Heart left ventricle (tissue), 16 donors: ENCODE data around the gene TSC2. TPM values are rescaled to one million over a fixed set of nuclear protein-coding genes. Genes with fewer than 3 reads are reported as not detected.

Experiments used
- ATAC-seq, 4 donors: fragments of 200-7000 bp; cut with Tn5 transposase; one replicate each; pipeline ENCODE4 v1.9.1; 2020 to 2022; ENCODE audit warnings: moderate library complexity in 4 of 4, mild to moderate bottlenecking in 3 of 4, moderate number of reproducible peaks in 1 of 4
- DNase-seq, 5 donors: peaks; one replicate each; pipeline ENCODE4 v3.0.0-alpha.2; 2020
- H3K27ac ChIP-seq, 12 donors: fragments of 200-600 bp; sonication (generic) in 4 of 12; one replicate each; pipeline versions ENCODE4 v1.5.0 to v1.8.0; 2016 to 2022; ENCODE audit warnings: mild to moderate bottlenecking in 2 of 12
- H3K27me3 ChIP-seq, 9 donors: fragments of 200-600 bp; sonication (generic) in 2 of 9; one replicate each; pipeline versions ENCODE4 v1.5.1 to v1.8.0; 2016 to 2022; ENCODE audit warnings: mild to moderate bottlenecking in 3 of 9
- H3K36me3 ChIP-seq, 9 donors: fragments of 200-600 bp; sonication (generic) in 2 of 9; one replicate each; pipeline versions ENCODE4 v1.5.0 to v1.8.0; 2018 to 2022; ENCODE audit warnings: mild to moderate bottlenecking in 2 of 9
- H3K4me1 ChIP-seq, 12 donors: fragments of 200-600 bp; sonication (generic) in 4 of 12; one replicate each; pipeline versions ENCODE4 v1.5.0 to v1.8.0; 2016 to 2022; ENCODE audit warnings: mild to moderate bottlenecking in 3 of 12
- H3K4me3 ChIP-seq, 12 donors: fragments of 200-600 bp; sonication (generic) in 4 of 12; one replicate each; pipeline versions ENCODE4 v1.5.0 to v1.8.0; 2017 to 2022; ENCODE audit warnings: mild to moderate bottlenecking in 9 of 12, moderate library complexity in 4 of 12
- H3K9me3 ChIP-seq, 12 donors: fragments of 200-600 bp; sonication (generic) in 4 of 12; one replicate each; pipeline versions ENCODE4 v1.5.0 to v1.8.0; 2016 to 2022; ENCODE audit warnings: mild to moderate bottlenecking in 1 of 12
- POLR2A ChIP-seq, 2 donors: fragments of 450-650 bp; IDR thresholded peaks; one replicate each; pipeline ENCODE4 v1.6.1; 2017; ENCODE audit warnings: antibody characterized with exemption in 2 of 2, mild to moderate bottlenecking in 2 of 2, moderate library complexity in 2 of 2
- WGBS, 4 donors: extraction: QIAGEN DNeasy Blood & Tissue Kit in 2 of 4; methylation state at CpG; one replicate each; pipeline versions ENCODE4 v1.1.5 to v1.1.7; 2013 to 2018; 5-methylcytosine and 5-hydroxymethylcytosine counted together
- intact Hi-C, 10 donors: fragments of 100-400 bp; cut with DNase I; formaldehyde crosslinking; loops; one replicate each; pipeline versions ENCODE4 v1.11.1 to v1.14.2; 2022
- polyA plus RNA-seq, 2 donors: library from polyadenylated mRNA; stranded (reverse); fragments of 200-250 nt; gene quantifications; one replicate each; pipeline ENCODE4 v1.2.3, GENCODE V29; 2013
- total RNA-seq, 9 donors: library from RNA; depleted of rRNA in 2 of 9; stranded (reverse); fragments of >200 nt in 2 of 9; fragmentation: NEBNext Ultra II Directional in 3 of 9; extraction: Animal tissue kit (Norgen Biotek cat#: 25700) in 3 of 9; gene quantifications; one replicate each; pipeline versions ENCODE4 v1.1.0 to v1.2.4, GENCODE V29; 2016 to 2023
- TF ChIP-seq, protein P1 (sequence below), 12 donors: fragments of 200-600 bp; sonication (generic) in 4 of 12; IDR thresholded peaks; one replicate each; pipeline versions ENCODE4 v1.5.0 to v1.8.0; 2018 to 2022; ENCODE audit warnings: antibody characterized with exemption in 12 of 12, mild to moderate bottlenecking in 5 of 12
- donor health status: ischemic (EF 13 %, LVEDD 7.1; RV severe dilation, severe dysfunction).
- donor health status: healthy with polysubstance abuse.
- donor health status: DM: no; HTN: yes; CAD: no.
- donor health status: DM: no; HTN: no; CAD: no.
- donor health status: ischemic (EF 25% LVEDD 6.9; RV normal size, moderate dysfunction).
- donor health status: ischemic (EF 25% LVEDD 5.7; RV mildly dilated, moderate dysfunction).
- donor health status: healthy.
- donor health status: DM: yes; HTN: yes; CAD: no.
- donor health status: ischemic (EF 35%, LVEDD 5.7; RV mildly dilated, moderate dysfunction).
- donor health status: nonischemic (EF 11% LVEDD 7.7; RV severe dilation, severe dysfunction).
- donor health status: DM: yes; HTN: yes; CAD: no.
- donor health status: PGD.
- donor health status: ischemic (EF 29% LVEDD 5.4; RV normal size, mild dysfunction).
- donor health status: nonischemic (EF 23%, LVEDD 6.1; RV moderate dilation, normal function).

The TSC2 gene
- total and polyA plus RNA-seq, 11 donors = 33.3 to 94.5 (median 67.7) TPM

DNA sequence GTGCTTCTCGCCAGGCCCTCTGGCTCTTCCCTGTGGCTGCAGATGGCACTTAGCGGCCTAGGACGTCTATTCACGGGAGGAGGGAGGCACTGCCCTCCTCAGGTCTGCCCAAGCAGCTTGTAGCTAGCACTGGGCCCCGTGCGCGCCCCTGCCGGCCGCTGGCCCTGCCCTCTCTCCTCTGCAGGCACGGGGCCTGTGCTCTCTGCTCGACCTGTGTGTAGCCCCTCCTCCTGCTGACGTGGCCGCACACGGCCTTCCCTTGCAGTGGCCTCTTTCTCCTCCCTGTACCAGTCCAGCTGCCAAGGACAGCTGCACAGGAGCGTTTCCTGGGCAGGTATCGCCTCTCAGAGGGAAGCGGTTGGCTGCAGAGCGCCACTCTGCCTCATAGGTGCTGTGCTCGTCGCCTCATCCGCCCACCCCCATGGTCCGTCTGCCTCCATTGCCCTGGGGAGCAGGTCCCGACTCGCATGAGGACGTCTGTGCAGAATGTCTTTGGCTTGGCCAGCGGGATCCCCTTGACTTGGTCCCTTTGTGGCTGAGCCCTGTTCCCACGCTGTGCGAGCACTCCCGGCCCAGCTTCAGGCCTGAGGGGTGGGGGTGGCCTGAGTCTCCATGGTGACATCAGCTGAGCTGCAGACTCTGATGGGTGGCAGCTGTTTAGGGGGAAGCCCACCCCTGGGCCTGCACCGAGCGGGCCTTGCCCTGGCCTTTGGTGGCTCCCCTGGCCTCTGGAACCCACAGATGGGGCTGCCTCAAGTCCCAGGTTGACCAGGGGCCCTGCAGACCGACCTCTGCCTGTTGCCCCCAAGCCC is 34.6 kb downstream of the TSC2 start:
- intact Hi-C loops = loop anchor here in 3 of 10 donors (5.0 to 10.0 kb wide), 2 partner anchors 58 to 60 kb away; partner anchors contain the start of gene NHERF2 (in 2 of the 3)
- peaks cover 0 to 94% (median 57%) of the 10 kb centered on the region in 9 donors for H3K36me3 ChIP-seq
- H3K4me1 ChIP-seq = peaks cover 5 to 32% (median 22%) of the 10 kb centered on the region in 12 donors
- TF ChIP-seq, protein P1, sequence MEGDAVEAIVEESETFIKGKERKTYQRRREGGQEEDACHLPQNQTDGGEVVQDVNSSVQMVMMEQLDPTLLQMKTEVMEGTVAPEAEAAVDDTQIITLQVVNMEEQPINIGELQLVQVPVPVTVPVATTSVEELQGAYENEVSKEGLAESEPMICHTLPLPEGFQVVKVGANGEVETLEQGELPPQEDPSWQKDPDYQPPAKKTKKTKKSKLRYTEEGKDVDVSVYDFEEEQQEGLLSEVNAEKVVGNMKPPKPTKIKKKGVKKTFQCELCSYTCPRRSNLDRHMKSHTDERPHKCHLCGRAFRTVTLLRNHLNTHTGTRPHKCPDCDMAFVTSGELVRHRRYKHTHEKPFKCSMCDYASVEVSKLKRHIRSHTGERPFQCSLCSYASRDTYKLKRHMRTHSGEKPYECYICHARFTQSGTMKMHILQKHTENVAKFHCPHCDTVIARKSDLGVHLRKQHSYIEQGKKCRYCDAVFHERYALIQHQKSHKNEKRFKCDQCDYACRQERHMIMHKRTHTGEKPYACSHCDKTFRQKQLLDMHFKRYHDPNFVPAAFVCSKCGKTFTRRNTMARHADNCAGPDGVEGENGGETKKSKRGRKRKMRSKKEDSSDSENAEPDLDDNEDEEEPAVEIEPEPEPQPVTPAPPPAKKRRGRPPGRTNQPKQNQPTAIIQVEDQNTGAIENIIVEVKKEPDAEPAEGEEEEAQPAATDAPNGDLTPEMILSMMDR (IDR thresholded peaks at IDR 0.05) = peak in 3 of 12 donors; percentile 10 to 11 (median 11)
- TF ChIP-seq POLR2A (IDR thresholded peaks at IDR 0.05) = no peak
- no peaks in the 10 kb centered on the region for H3K9me3 ChIP-seq
- ATAC-seq = peak; percentile 35 to 74 (median 49)
- no peak overlapping the region for H3K4me3 ChIP-seq
- WGBS, 4 donors = 54 to 74% (median 65%) methylated on average over 23 to 32 of the region's 32 CpGs
- peak in 2 of 5 donors; percentile 65 to 68 for DNase-seq
- H3K27me3 ChIP-seq = no peaks in the 10 kb centered on the region
- H3K27ac ChIP-seq = peak overlapping the region in 11 of 12 donors; percentile 9 to 75 (median 51)

DNA sequence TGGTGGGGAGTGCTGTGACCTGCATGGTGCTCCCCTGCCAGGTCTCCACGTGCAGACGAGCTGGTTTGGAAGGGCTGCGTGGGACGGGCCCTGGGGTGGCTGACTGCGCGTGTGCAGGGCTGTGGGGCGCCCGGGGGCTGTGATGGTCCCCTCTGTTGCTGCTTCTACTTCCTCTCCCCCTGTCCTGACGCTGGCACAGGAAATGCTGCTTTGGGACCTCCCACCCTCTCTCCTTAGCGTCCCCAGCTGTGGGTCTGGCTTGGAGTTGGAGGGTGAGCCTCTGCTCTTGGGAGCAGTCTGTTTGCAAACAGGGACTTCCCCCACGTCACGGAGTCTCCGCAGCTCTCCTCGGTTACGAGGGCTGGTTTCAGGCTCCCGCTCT is 35.2 kb downstream of the TSC2 start:
- peak in 2 of 4 donors; percentile 1 to 4 for ATAC-seq
- TF ChIP-seq, protein P1 (IDR thresholded peaks at IDR 0.05) = no peak
- no peak for TF ChIP-seq POLR2A (IDR thresholded peaks at IDR 0.05)
- H3K9me3 ChIP-seq = no peaks in the 10 kb centered on the region
- intact Hi-C loops = loop anchor here in 3 of 10 donors (5.0 to 10.0 kb wide), 2 partner anchors 58 to 61 kb away; partner anchors contain the start of gene NHERF2 (in 2 of the 3)
- peak overlapping the region in 8 of 12 donors; percentile 44 to 75 (median 54) for H3K27ac ChIP-seq
- H3K4me3 ChIP-seq = no peak overlapping the region
- no peaks in the 10 kb centered on the region for H3K27me3 ChIP-seq
- peaks cover 0 to 94% (median 58%) of the 10 kb centered on the region in 9 donors for H3K36me3 ChIP-seq
- peak in 1 of 5 donors; percentile 53 for DNase-seq
- 66 to 83% (median 74%) methylated on average over 11 to 16 of the region's 16 CpGs for WGBS, 4 donors
- peaks cover 5 to 32% (median 22%) of the 10 kb centered on the region in 12 donors for H3K4me1 ChIP-seq

DNA sequence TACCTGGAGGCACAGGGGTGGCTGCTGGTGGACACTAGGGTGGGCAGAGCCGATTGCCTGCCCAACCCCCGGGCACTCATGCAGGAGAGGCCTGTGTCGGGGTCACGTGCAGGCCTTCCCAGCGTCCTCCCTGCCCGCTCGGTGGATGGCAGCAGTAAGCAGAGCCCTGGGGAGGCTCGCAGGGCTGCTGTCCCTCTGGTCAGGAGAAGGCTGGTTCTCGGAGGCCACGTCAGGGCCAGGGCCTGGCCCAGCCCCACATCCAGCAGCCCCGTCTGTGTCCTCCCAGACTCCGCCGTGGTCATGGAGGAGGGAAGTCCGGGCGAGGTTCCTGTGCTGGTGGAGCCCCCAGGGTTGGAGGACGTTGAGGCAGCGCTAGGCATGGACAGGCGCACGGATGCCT is 35.6 kb downstream of the TSC2 start:
- 64 to 86% (median 82%) methylated on average over 6 to 19 of the region's 19 CpGs for WGBS, 4 donors
- TF ChIP-seq, protein P1 (IDR thresholded peaks at IDR 0.05) = no peak
- TF ChIP-seq POLR2A (IDR thresholded peaks at IDR 0.05) = no peak
- DNase-seq = no peak
- ATAC-seq = no peak
- Histone ChIP-seq H3K9me3 (no peaks in the 10 kb centered on the region), H3K27ac (peak overlapping the region in 4 of 12 donors; percentile 31 to 75 (median 60)), H3K36me3 (peaks cover 0 to 94% (median 62%) of the 10 kb centered on the region in 9 donors), H3K4me3 (no peak overlapping the region), H3K4me1 (peaks cover 5 to 32% (median 22%) of the 10 kb centered on the region in 12 donors), H3K27me3 (no peaks in the 10 kb centered on the region)
- intact Hi-C loops = loop anchor here in 3 of 10 donors (5.0 to 10.0 kb wide), 2 partner anchors 59 to 61 kb away; partner anchors contain the start of gene NHERF2 (in 2 of the 3)
